Ishikawa (cell line): ENCODE data around the gene ZNF253.

Source experiments
- CEBPB ChIP-seq: IDR thresholded peaks from 2 replicates; pipeline ENCODE4 v1.6.1; 2012
- CREB1 ChIP-seq: IDR thresholded peaks from 2 replicates; pipeline ENCODE4 v1.6.1; 2012; ENCODE audit warnings: low read depth
- EGR1 ChIP-seq: IDR thresholded peaks from 2 replicates; pipeline ENCODE4 v1.6.1; 2012
- EP300 ChIP-seq: IDR thresholded peaks from 2 replicates; pipeline ENCODE4 v1.6.1; 2012; ENCODE audit warnings: borderline replicate concordance
- FOXM1 ChIP-seq: IDR thresholded peaks from 2 replicates; pipeline ENCODE4 v1.6.1; 2012; ENCODE audit warnings: low read depth, borderline replicate concordance
- MAX ChIP-seq: IDR thresholded peaks from 2 replicates; pipeline ENCODE4 v1.6.1; 2012
- NFIC ChIP-seq: IDR thresholded peaks from 2 replicates; pipeline ENCODE4 v1.6.1; 2012
- RAD21 ChIP-seq: IDR thresholded peaks from 2 replicates; pipeline ENCODE4 v1.6.1; 2012; ENCODE audit warnings: low read depth
- REST ChIP-seq: IDR thresholded peaks from 2 replicates; pipeline ENCODE4 v1.6.1; 2012; ENCODE audit warnings: low read depth, mild to moderate bottlenecking
- TAF1 ChIP-seq: IDR thresholded peaks from 2 replicates; pipeline ENCODE4 v1.6.1; 2012; ENCODE audit warnings: low read depth, mild to moderate bottlenecking
- TCF12 ChIP-seq: IDR thresholded peaks from 2 replicates; pipeline ENCODE4 v1.6.1; 2012; ENCODE audit warnings: low read depth
- TEAD4 ChIP-seq: IDR thresholded peaks from 2 replicates; pipeline ENCODE4 v1.6.1; 2012
- USF1 ChIP-seq: IDR thresholded peaks from 2 replicates; pipeline ENCODE4 v1.6.1; 2012
- YY1 ChIP-seq: IDR thresholded peaks from 2 replicates; pipeline ENCODE4 v1.6.1; 2012; ENCODE audit warnings: low read depth
- ZBTB7A ChIP-seq: IDR thresholded peaks from 2 replicates; pipeline ENCODE4 v1.6.1; 2012; ENCODE audit warnings: low read depth

The ZNF253 gene

GRCh38 chr19:19823916-19824315 is 41.8 kb upstream of the ZNF253 start:
- TF ChIP-seq EP300 (no peak), EGR1 (no peak), TAF1 (no peak), NFIC (no peak), YY1 (no peak), REST (no peak), USF1 (no peak), ZBTB7A (no peak), CREB1 (no peak), MAX (no peak), FOXM1 (no peak), CEBPB (no peak), TEAD4 (no peak), RAD21 (no peak), TCF12 (no peak)

- TF ChIP-seq YY1, result no peak
Measured at GRCh38 chr19:19826875-19827274, 38.8 kb upstream of the ZNF253 start.

- TF ChIP-seq TAF1 (no peak), CREB1 (no peak), FOXM1 (no peak), EGR1 (no peak), REST (no peak), EP300 (no peak), CEBPB (no peak), MAX (no peak), RAD21 (no peak), NFIC (no peak), ZBTB7A (no peak), USF1 (no peak), YY1 (no peak), TCF12 (no peak), TEAD4 (no peak)
Measured at GRCh38 chr19:19835560-19836038, 30.1 kb upstream of the ZNF253 start.

- TF ChIP-seq TEAD4, result no peak
- no peak for TF ChIP-seq YY1
- TF ChIP-seq EGR1, result no peak
- no peak for TF ChIP-seq RAD21
- no peak for TF ChIP-seq MAX
- TF ChIP-seq CREB1, result no peak
- TF ChIP-seq ZBTB7A, result no peak
- no peak for TF ChIP-seq TAF1
Measured at GRCh38 chr19:19847781-19848180, 17.9 kb upstream of the ZNF253 start.

- no peak for TF ChIP-seq YY1
- TF ChIP-seq RAD21, result no peak
- TF ChIP-seq USF1, result no peak
- TF ChIP-seq EGR1, result no peak
- no peak for TF ChIP-seq TEAD4
- no peak for TF ChIP-seq REST
- no peak for TF ChIP-seq TAF1
- TF ChIP-seq ZBTB7A, result no peak
- no peak for TF ChIP-seq CREB1
- no peak for TF ChIP-seq TCF12
- TF ChIP-seq MAX, result no peak
- no peak for TF ChIP-seq FOXM1
- no peak for TF ChIP-seq NFIC
- TF ChIP-seq CEBPB, result no peak
Measured at GRCh38 chr19:19849056-19849455, 16.6 kb upstream of the ZNF253 start.
